Keratinocyte (primary cell): ENCODE measurements around the gene SH2D5. TPM values are rescaled to one million over a fixed set of nuclear protein-coding genes. Genes with fewer than 3 reads are reported as not detected.

Source experiments
- DNase-seq: peaks from one replicate; pipeline ENCODE4 v3.0.0-alpha.2; 2011; ENCODE audit warnings: low read depth, missing footprints, low spot score
- FAIRE-seq: peaks from 2 replicates; lab custom pipeline; 2011; peaks lifted over from hg19 to GRCh38; lab: Jason Lieb, UNC
- H2AFZ ChIP-seq: 2 replicates; pipeline ENCODE4 v1.6.0; 2012; ENCODE audit warnings: low read length, control low read depth, inconsistent platforms; ENCODE audit not compliant: control insufficient read depth
- H3K27ac ChIP-seq: 2 replicates; pipeline ENCODE4 v1.5.1; 2011; ENCODE audit warnings: low read length; ENCODE audit not compliant: control insufficient read depth, insufficient read depth
- H3K27me3 ChIP-seq: 3 replicates; pipeline ENCODE4 v1.6.0; 2011; ENCODE audit warnings: low read length; ENCODE audit not compliant: control insufficient read depth, insufficient read depth; ENCODE audit errors: extremely low read depth
- H3K36me3 ChIP-seq, 2 experiments: 2 replicates in 1 of 2; 3 replicates in 1 of 2; pipeline ENCODE4 v1.5.1; 2011; ENCODE audit warnings: low read length in 2 of 2, mild to moderate bottlenecking in 1 of 2; ENCODE audit not compliant: control insufficient read depth in 2 of 2, insufficient read depth in 2 of 2; ENCODE audit errors: extremely low read depth in 1 of 2
- H3K4me1 ChIP-seq: 3 replicates; pipeline ENCODE4 v1.5.1; 2011; ENCODE audit warnings: low read length; ENCODE audit not compliant: control insufficient read depth, insufficient read depth; ENCODE audit errors: extremely low read depth
- H3K4me2 ChIP-seq: 3 replicates; pipeline ENCODE4 v1.6.0; 2011; ENCODE audit warnings: low read depth, low read length; ENCODE audit not compliant: control insufficient read depth, insufficient read depth; ENCODE audit errors: extremely low read depth
- H3K4me3 ChIP-seq, 3 experiments: fragments of 200-600 bp in 1 of 3; sonication (generic) in 1 of 3; 2 replicates in 2 of 3; 3 replicates in 1 of 3; pipeline ENCODE4 v1.5.1; 2011 to 2016; ENCODE audit warnings: low read length in 3 of 3, mild to moderate bottlenecking in 3 of 3, control low read depth in 2 of 3, inconsistent platforms in 1 of 3, low read depth in 1 of 3, mixed read lengths in 1 of 3, mixed run types in 1 of 3, moderate library complexity in 1 of 3; ENCODE audit not compliant: control insufficient read depth in 2 of 3, insufficient read depth in 2 of 3; ENCODE audit errors: extremely low read depth in 1 of 3
- H3K79me2 ChIP-seq: 2 replicates; pipeline ENCODE4 v1.6.0; 2012; ENCODE audit warnings: low read length; ENCODE audit not compliant: control insufficient read depth, insufficient read depth
- H3K9ac ChIP-seq: 3 replicates; pipeline ENCODE4 v1.6.0; 2011; ENCODE audit warnings: low read length; ENCODE audit not compliant: control insufficient read depth, insufficient read depth; ENCODE audit errors: extremely low read depth
- H3K9me1 ChIP-seq: 3 replicates; pipeline ENCODE4 v1.6.0; 2011; ENCODE audit warnings: low read length; ENCODE audit not compliant: control insufficient read depth, insufficient read depth; ENCODE audit errors: extremely low read depth
- H3K9me3 ChIP-seq: 2 replicates; pipeline ENCODE4 v1.5.1; 2012; ENCODE audit warnings: low read depth, low read length; ENCODE audit not compliant: control insufficient read depth
- H4K20me1 ChIP-seq: 3 replicates; pipeline ENCODE4 v1.6.0; 2011; ENCODE audit warnings: low read length; ENCODE audit not compliant: control insufficient read depth, insufficient read depth; ENCODE audit errors: extremely low read depth
- CTCF ChIP-seq, 3 experiments: IDR thresholded peaks in 1 of 3; conservative IDR thresholded peaks in 1 of 3; optimal IDR thresholded peaks in 1 of 3; 2 replicates in 2 of 3; 3 replicates in 1 of 3; pipeline versions ENCODE3 to v1.5.1; 2011; ENCODE audit warnings: low read length in 3 of 3, mild to moderate bottlenecking in 3 of 3, moderate library complexity in 2 of 3, control low read depth in 1 of 3, inconsistent platforms in 1 of 3; ENCODE audit not compliant: insufficient read depth in 2 of 3; ENCODE audit errors: extremely low read depth in 1 of 3
- EZH2 ChIP-seq: IDR thresholded peaks from one replicate; pipeline ENCODE4 v1.6.1; 2012; ENCODE audit warnings: inconsistent platforms, mild to moderate bottlenecking, low read length, moderate library complexity
- dilution Hi-C: fragments of 300-500 bp; cut with MboI; formaldehyde crosslinking; loops from one replicate; pipeline ENCODE4 v1.7.0; 2020; ENCODE audit warnings: low sequenced_read_pairs; ENCODE audit not compliant: extremely low pct_ligation_motif_present
- polyA plus RNA-seq, 5 experiments: library from polyadenylated mRNA; depleted of rRNA in 3 of 5; stranded (reverse) in 3 of 5; stranded (forward) in 1 of 5; unstranded in 1 of 5; fragments of >200 nt; gene quantifications; 1 replicate in 1 of 5; 2 replicates in 3 of 5; 3 replicates in 1 of 5; pipeline versions ENCODE4 v1.2.1 to v1.2.3, GENCODE V29; 2011 to 2012; ENCODE audit warnings: missing spikeins in 2 of 5, low read depth in 1 of 5, low replicate concordance in 1 of 5

The SH2D5 gene
- polyA plus RNA-seq, 1 donor (not counting 4 experiments of a cell fraction or from before 2014, with no cell fraction given): 60.8 TPM

DNA sequence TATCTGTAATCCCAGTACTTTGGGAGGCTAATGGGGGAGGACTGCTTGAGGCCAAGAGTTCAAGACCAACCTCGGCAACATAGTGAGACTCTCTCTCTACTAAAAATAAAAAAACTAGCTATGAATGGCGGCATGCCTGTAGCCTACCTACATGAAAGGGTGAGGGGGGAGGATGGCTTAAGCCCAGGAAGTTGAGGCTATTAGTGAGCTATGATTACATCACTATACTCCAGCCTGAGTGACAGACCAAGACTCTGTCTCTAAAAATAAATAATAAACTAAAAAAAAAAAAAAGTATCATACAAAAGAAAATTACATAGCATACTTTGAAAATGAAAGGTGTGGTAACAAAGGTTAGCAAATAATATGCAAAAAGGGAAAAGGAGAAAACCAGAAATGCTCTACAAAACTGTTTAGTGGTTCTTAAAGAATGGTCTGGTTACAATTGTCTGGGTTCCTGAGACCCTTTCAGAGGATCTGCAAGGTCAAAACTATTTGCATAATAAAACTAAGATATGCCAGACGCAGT, 19.0 kb upstream of the SH2D5 start:
- H3K4me3 ChIP-seq: no peak overlapping the region
- no peak for FAIRE-seq
- dilution Hi-C loops: no loop called here
- no peaks in the 10 kb centered on the region for H3K9me3 ChIP-seq
- no peaks in the 10 kb centered on the region for H4K20me1 ChIP-seq
- no peak for TF ChIP-seq CTCF (optimal IDR thresholded peaks at IDR 0.05 in 1 of 3, IDR thresholded peaks at IDR 0.05 in 1 of 3, conservative IDR thresholded peaks at IDR 0.05 in 1 of 3; ENCODE audit: extremely low read depth in 1 of 3, insufficient read depth in 2 of 3, low read length in 3 of 3)
- no peak for TF ChIP-seq EZH2
- peaks cover 3% of the 10 kb centered on the region for H3K79me2 ChIP-seq
- no peak overlapping the region for H2AFZ ChIP-seq
- DNase-seq: no peak
- H3K9me1 ChIP-seq: no peaks in the 10 kb centered on the region
- H3K27ac ChIP-seq: no peak overlapping the region
- H3K4me1 ChIP-seq: no peaks in the 10 kb centered on the region
- H3K9ac ChIP-seq: no peak overlapping the region
- no peaks in the 10 kb centered on the region for H3K27me3 ChIP-seq
- no peak overlapping the region for H3K4me2 ChIP-seq
- peaks cover 19 to 48% of the 10 kb centered on the region in 2 experiments for H3K36me3 ChIP-seq

DNA sequence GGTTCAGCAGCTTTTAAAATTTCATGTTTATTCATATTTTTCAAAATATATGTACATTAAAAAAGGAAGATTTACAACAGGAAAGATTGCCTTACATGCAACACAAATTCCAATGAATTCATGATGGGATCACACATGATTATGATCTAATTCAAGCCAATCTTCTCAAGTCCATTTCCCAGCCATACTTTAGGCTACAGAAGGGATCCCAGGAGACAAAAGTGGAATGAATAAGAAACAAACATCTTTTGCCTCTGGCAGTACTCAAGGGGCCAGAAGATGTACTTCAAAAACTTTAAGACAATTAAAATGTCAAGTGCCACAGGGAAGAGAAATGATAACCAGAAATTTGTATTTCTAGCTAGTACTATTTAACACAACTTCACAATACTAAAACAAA, 10.2 kb upstream of the SH2D5 start:
- no peaks in the 10 kb centered on the region for H3K79me2 ChIP-seq
- no peak overlapping the region for H2AFZ ChIP-seq
- no peak overlapping the region for H3K9ac ChIP-seq
- H3K27ac ChIP-seq: no peak overlapping the region
- H3K9me1 ChIP-seq: no peaks in the 10 kb centered on the region
- H3K4me3 ChIP-seq: no peak overlapping the region
- H3K27me3 ChIP-seq: no peaks in the 10 kb centered on the region
- FAIRE-seq (no peak), DNase-seq (no peak)
- no peaks in the 10 kb centered on the region for H3K9me3 ChIP-seq
- dilution Hi-C loops: no loop called here
- H4K20me1 ChIP-seq: no peaks in the 10 kb centered on the region
- H3K36me3 ChIP-seq: peaks cover 19 to 29% of the 10 kb centered on the region in 2 experiments
- TF ChIP-seq EZH2 (no peak), CTCF (optimal IDR thresholded peaks at IDR 0.05 in 1 of 3, IDR thresholded peaks at IDR 0.05 in 1 of 3, conservative IDR thresholded peaks at IDR 0.05 in 1 of 3; ENCODE audit: extremely low read depth in 1 of 3, insufficient read depth in 2 of 3, low read length in 3 of 3) (no peak)
- H3K4me2 ChIP-seq: no peak overlapping the region
- peaks cover 31% of the 10 kb centered on the region for H3K4me1 ChIP-seq
